HG03103 (cell line): ENCODE data around the gene F8A3.
"Not testable (repeated sequence)": the region's sequence is repeated elsewhere in the genome, so short reads cannot be mapped to it uniquely, and the experiment has no call there.

Experiments used
- ATAC-seq: cut with Tn5 transposase; IDR thresholded peaks from one replicate; pipeline ENCODE4 v1.9.1; 2021; ENCODE audit warnings: low read depth; ENCODE audit not compliant: unreplicated experiment

Gene F8A3

DNA sequence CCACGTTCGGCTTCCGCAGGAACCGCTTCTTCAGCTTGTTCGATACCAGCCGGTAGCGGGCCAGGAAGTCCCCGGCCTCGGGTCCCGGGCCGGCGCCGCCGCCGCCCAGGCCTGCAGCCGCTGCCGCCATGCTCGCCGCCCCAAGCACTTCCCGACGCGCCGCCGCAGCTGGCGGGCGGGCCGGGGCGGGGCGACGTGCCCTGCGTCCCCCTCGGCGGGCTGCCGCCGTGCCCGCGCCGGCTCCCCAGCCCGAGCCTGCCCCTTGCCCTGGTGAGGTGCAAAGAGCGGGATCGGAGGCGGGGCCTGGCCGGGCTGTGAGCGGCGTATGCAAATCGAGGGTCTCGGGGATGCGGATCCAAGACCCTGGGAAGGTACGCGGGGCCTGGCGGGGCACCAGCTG, at the start of gene F8A3:
TSS of gene F8A3 (minus strand) at position 150 of the 400 bp plus-strand sequence. CDS start at position 130, 20 bp downstream.
- ATAC-seq = peak; percentile 63

DNA sequence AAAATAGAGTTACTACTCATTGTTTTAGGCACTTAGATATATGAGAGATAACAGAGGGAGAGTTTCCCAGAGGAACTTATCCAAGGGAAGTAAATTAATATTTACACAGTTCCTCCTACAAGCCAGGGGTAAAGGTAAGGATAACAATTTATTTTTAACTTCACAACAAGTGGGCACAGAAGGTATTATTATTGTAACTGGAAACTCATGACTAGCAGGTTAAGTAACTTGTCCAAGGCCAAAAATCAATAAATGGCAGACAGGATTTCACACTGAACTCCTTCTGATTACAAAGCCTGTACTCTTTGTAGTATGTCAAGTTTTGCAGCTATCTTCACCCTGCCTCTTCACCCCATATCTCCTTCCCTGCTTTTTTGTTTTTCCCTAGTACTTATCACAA, 46.9 kb upstream of the F8A3 start:
- no peak for ATAC-seq

DNA sequence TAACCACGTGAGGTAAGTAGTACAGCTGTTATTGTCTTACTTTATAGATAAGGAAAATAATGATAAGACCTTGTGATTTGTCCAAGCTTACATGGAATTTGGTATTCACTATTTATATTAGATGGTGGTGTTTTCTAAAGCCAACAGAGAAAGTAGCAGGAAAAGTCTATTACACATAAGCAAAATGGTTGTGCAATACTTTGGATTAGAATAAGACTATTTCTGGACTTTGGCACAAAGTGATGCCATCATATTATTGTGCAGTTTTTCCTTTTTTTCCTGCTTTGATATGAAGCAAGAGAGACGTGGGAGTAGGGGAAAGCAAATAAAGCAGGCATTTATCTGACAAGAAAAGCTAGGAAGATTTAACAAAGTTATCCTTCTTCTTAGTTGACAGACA, 36.7 kb upstream of the F8A3 start:
- ATAC-seq = not testable (repeated sequence)

DNA sequence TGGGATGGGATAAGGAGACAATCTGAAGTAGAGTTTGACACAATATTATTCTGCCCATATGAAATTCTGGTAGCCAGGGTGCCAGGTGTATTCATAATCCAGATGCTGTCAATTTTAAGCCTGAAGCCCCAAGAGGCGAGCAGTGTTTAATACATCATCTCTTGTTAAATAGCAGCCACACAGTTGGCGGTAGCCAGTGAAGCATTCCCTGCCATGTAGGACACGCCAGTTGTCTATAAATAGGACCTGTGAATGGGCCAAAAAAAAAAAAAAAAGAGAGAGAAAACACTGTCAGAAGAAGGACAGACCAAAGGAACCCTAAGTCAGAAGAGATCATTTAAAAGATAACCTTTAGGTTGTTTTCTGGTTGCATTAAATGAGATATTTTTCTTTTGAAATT, 33.0 kb upstream of the F8A3 start:
- not testable (repeated sequence) for ATAC-seq

DNA sequence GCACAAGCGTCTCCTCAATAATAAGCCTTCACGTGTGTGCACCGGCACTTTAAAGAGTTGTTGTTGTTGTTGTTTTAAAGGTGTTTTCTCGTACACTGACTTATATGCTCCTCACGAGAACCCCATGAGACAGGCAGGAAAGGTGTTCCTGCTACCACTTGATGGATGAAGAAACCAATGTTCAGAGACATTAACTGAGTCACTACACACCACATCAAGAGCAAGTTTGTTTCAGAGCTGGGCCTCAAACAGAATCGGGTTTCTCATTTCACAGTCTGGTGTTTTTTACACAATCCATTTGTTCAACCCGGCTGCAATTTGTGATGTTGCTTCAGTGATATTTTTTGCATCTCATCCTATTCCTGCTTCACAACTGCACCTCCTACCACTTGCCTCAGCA, 18.7 kb upstream of the F8A3 start:
- ATAC-seq = not testable (repeated sequence)

DNA sequence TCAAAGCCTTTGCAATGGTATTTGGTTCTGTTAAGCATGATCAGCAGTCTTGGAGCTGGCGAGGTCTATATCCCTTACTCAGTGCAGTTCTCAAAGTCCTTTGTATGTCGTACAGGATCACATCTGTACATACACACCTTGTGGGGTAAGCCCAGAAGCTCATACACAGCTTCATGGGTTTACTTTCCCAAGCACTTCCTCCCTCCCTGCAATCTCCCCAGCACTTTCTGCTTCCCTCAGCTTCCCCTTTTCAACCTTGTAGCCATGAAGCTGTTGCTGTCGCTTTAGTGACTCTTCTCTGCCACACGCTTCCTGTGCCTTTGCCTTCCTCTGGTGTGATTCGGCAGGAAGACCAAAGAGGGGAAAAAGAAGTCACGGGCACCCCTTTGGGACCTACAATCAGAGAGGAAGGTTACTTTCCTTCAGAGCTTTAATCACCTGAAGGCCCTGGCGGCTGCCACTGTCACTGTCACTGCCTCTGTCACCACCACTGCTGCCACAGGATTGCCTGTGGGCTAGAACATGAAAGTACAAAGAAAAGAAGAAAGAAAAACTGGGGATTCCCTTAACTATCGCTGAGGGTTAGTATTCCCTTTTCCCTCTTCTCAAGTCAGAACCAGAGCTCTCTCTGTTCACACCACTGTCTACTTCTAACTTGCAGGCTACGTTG, 8.0 kb upstream of the F8A3 start:
- not testable (repeated sequence) for ATAC-seq

DNA sequence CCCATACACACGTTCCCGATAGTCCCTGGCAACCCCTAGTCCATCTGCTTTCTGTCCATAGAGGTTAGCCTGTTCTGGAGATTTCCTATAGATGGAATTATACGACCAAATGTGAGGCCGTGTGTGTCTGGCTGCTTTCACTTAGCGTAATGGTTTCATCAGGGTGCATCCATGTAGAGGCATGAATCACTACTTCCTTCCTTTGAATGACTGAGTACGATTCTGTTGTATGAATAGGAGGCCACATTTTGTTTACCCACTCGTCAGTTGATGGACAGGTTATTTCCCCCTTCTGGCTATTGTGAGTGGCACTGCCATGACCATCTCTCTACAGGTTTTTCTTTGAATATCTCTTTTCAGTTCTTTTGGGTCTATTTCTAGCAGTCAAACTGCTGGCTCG, 2.1 kb upstream of the F8A3 start:
- ATAC-seq = not testable (repeated sequence)

DNA sequence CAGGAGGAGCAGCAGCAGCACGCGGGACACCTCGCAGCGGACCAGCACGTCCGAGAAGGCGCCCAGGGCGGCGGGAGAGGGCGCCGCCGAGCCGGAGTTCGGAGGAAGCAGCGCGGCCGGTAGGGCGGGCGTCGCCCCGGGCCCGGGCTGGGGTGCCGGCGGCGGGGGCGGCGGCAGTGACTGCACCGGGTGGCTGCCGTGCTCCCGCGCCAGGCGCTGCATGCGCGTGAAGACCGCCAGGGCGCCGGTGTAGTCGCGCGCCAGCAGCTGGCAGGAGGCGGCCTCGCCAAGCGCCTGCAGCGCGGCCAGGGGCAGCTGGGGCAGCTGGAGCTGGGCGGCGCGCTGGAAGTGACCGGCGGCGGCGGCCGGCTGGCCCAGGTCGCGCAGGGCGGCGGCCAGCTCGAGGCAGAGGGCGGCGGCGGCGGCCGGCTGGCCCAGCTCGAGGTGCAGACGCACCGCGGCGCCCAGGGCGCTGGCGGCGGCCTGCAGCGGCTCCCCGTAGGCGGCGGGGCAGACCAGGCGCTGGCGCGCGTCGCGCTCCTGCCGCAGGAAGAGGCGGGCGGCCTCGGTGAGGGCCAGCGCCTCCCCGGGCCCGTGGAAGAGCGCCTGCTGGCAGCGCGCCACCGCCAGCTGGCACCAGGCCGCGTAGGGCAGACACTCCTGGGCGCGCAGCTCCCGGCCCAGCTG, 516 bp downstream of the F8A3 start:
- ATAC-seq = peak; percentile 43

DNA sequence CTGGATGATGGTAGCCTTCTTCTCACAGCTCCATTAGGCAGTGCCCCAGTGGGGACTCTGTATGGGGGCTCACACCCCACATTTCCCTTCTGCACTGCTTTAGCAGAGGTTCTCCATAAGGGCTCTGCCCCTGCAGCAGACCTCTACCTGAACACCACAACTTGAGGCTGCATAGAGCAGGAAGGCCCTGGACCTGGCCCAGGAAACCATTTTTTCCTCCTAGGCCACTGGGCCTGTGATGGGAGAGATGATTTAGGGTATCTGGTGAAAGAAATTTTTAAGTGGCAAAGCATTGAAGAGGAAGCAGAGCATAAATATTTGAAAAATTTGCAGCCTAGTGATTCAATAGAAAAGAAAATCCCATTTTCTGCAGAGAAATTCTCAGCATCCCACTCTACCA, 17.3 kb downstream of the F8A3 start:
- ATAC-seq = no peak

DNA sequence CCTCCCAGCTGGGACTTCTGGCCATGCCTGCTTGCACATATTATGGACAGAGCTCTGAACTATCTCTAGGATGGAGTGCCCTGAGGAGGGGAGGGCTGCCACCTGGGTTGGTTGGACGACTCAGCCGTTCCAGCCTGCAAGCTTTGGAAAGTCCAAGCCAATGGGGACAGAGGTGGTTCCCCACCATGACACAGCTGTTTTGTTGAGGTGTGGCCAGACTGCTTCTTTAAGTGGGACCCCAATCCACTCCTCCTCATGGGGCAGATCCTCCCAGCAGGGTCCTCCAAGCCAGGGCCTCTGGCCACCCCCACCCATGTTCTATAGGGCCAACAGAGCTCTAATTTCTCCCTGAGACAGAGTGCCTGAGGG, 22.7 kb downstream of the F8A3 start:
- ATAC-seq = no peak

DNA sequence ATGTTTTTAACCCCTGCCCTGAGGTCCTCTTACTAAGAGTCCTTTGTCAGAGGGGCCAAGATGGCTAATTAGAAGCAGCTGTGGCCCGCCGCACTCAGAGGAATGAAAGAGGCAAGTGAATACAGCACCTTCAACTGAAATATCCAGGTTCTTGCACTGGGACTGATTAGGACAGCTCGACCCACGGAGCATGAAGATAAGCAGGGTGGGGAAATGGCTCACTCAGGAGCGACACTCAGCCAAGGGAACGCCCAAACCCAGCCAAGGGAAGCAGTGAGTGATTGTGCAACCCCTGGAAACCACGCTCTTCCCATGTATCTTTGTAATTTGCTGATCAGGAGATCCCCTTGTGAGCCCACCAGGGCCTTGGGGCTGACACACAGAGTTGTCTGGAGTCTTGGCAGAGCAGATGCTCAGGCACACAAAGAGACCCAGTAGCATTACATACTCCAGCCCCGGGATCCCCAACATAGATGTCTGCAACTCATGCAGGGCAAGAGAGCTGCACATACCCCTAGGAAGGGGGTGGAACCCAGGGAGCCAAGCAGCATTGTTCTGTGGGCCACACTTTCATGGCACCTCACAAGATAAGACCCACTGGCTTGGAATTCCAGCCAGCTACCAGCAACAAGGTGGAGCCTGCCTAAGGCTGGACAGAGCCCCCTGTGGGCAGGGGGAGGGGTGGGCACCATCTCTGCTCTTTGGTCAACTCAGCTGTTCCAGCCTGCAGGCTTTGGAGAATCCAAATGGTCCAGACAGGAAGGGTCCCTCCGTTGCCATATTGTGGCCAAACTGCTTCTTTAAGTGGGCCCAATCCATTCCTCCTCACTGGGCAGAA, 23.3 kb downstream of the F8A3 start:
- ATAC-seq = no peak

DNA sequence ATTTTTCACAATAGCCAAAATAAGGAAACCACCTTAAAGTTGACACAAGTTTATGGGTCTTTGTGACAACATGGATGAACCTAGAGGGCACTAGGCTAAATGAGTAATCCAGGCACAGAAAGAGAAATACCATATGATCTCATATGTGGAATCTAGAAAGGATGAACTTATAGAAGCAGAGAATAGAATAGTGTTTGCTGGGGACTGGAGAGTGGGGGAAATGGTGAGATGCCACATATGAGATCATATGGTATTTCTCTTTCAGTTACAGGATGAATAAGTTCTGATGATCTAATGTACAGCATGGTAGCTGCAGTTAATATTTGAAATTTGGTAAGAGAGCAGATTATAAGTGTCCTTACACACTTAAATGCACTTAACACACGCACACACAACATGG, 40.7 kb downstream of the F8A3 start:
- ATAC-seq = no peak
